ENCODE results near the gene ZNF367. TPM values are rescaled to one million over a fixed set of nuclear protein-coding genes. Genes with fewer than 3 reads are reported as not detected.

ZNF367 gene
- total RNA-seq, 4 donors from 2014 or later: 0.15 to 5.1 (median 1.7) TPM

DNA sequence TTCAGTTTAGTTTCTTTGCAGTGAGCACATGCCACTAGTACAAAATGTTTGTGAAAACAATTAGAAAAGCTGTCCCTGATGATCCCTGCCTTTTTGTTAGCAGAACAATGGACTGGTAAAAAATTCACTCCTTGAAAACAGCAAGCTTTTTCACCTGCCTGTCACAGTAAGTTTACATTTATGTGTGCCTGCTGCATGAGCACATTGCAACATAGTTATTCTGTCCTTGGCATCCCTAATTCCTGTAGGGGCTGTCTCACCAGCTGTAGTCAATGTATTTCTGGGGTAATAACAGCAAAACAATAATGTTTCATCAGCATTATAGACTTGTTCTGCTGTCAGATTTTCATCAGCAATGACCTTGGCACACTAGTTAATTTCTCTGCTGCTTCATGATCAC is 11.6 kb upstream of the ZNF367 start:
- H3K27me3 ChIP-seq: no peaks in the 10 kb centered on the region
- in situ Hi-C loops (cut with MboI; ENCODE audit: low sequenced_read_pairs in 4 of 4) (loop anchor here in 1 of 4 donors (25.0 kb wide), 1 partner anchor 433 kb away; the partner anchor contains the start of gene ZNF782), intact Hi-C loops (cut with DNase I; ENCODE audit: low total_unique reads) (no loop called here)
- no peaks in the 10 kb centered on the region for H3K36me3 ChIP-seq
- no peak overlapping the region for H3K27ac ChIP-seq
- ATAC-seq: no peak
- H3K4me3 ChIP-seq: no peak overlapping the region
- TF ChIP-seq, protein P1, sequence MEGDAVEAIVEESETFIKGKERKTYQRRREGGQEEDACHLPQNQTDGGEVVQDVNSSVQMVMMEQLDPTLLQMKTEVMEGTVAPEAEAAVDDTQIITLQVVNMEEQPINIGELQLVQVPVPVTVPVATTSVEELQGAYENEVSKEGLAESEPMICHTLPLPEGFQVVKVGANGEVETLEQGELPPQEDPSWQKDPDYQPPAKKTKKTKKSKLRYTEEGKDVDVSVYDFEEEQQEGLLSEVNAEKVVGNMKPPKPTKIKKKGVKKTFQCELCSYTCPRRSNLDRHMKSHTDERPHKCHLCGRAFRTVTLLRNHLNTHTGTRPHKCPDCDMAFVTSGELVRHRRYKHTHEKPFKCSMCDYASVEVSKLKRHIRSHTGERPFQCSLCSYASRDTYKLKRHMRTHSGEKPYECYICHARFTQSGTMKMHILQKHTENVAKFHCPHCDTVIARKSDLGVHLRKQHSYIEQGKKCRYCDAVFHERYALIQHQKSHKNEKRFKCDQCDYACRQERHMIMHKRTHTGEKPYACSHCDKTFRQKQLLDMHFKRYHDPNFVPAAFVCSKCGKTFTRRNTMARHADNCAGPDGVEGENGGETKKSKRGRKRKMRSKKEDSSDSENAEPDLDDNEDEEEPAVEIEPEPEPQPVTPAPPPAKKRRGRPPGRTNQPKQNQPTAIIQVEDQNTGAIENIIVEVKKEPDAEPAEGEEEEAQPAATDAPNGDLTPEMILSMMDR (IDR thresholded peaks at IDR 0.05 in 4 of 5, conservative IDR thresholded peaks at IDR 0.05 in 1 of 5): no peak
- DNase-seq: no peak
- H3K4me1 ChIP-seq: no peaks in the 10 kb centered on the region
- no peaks in the 10 kb centered on the region for H3K9me3 ChIP-seq

DNA sequence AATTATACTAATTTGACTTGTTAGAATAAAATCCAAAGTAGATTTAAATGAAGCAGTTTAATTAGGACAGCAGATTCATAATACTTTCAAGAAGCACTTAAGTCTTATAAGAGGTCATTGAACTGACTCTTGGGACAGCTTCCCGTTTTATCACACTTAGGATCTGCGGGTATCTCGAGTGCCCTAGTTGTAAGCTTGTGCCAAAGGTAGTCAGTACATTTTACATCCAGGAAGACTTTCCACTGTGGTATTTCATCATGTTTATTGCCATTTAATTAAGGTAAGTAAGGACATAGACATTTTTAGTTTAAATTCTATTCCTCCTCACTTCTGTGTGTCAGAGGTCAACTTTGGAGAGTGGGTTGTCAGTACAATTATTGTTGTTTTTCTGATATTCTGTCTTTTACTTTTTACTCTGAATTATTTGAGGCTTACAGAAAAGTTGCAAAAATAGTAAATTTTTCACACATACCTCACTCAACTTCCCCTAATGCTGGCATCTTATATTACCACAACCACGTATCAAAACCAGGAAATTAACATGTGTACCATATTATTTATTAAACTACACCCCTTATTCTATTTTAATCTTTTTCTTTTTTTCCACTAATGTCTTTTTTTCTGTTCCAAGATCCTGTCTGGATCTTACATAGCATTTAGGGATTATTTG is 7.5 kb upstream of the ZNF367 start:
- ATAC-seq (no peak), DNase-seq (no peak)
- Histone ChIP-seq H3K27me3 (no peaks in the 10 kb centered on the region), H3K36me3 (no peaks in the 10 kb centered on the region), H3K9me3 (no peaks in the 10 kb centered on the region), H3K4me1 (peaks cover under 1 to 5% of the 10 kb centered on the region in 2 donors), H3K4me3 (no peak overlapping the region), H3K27ac (no peak overlapping the region)
- intact Hi-C loops (cut with DNase I; ENCODE audit: low total_unique reads): no loop called here
- in situ Hi-C loops (cut with MboI; ENCODE audit: low sequenced_read_pairs in 4 of 4): loop anchor here in 1 of 4 donors (25.0 kb wide), 1 partner anchor 437 kb away; the partner anchor contains the start of gene ZNF782
- no peak for TF ChIP-seq POLR2A (IDR thresholded peaks at IDR 0.05)
- TF ChIP-seq, protein P1 (IDR thresholded peaks at IDR 0.05 in 4 of 5, conservative IDR thresholded peaks at IDR 0.05 in 1 of 5): no peak

DNA sequence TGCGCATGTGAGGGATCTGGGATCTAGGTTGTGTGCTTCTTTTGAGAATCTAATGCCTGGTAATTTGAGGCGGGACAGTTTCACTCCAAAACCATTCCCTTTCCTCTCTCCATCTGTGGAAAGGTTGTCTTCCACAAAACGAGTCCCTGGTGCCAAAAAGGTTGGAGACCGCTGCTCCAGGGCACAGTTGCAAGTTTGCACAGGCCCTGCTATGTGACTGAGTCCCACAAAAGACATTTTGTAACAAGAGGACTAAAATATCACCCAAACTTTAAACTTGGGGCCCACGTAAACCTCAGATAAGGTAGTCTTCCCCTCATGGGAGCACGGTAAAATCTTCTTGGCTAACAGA is 5.8 kb upstream of the ZNF367 start:
- H3K4me1 ChIP-seq: peaks cover 14 to 19% of the 10 kb centered on the region in 2 donors
- no peak overlapping the region for H3K27ac ChIP-seq
- TF ChIP-seq POLR2A (IDR thresholded peaks at IDR 0.05): no peak
- TF ChIP-seq, protein P1 (IDR thresholded peaks at IDR 0.05 in 4 of 5, conservative IDR thresholded peaks at IDR 0.05 in 1 of 5): no peak
- no peaks in the 10 kb centered on the region for H3K9me3 ChIP-seq
- intact Hi-C loops (cut with DNase I; ENCODE audit: low total_unique reads) (no loop called here), in situ Hi-C loops (cut with MboI; ENCODE audit: low sequenced_read_pairs in 4 of 4) (no loop called here)
- DNase-seq: no peak
- H3K36me3 ChIP-seq: no peaks in the 10 kb centered on the region
- no peak for ATAC-seq
- H3K4me3 ChIP-seq: no peak overlapping the region
- no peaks in the 10 kb centered on the region for H3K27me3 ChIP-seq

DNA sequence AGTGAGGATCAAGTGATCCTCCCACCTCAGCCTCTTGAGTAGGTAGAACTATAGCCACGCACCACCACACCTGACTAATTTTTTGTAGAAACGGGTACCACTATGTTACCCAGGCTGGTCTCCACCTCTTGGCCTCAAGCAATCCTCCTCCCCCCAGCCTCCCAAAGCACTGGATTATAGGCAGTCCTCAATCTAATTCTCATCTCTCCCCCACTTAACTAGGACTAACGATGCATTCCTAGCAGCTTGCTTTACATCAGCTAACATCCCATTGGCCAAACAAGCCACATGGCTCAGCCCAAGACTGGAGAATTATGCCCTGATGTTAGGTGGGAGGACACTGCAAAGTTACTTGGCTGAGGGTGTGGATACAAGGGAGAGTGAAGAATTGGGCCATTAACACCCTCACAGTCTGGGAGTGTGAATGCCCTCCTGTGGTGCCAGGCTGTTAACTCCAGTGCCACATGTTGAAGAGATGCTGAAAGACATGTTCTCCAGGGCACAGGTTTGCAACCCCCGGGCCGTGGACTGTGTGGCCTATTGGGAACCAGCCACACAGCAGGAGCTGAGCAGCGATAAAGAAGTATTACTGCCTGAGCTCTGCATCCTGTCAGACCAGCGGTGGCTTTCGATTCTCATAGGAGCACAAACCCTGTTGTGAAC is 5.3 kb upstream of the ZNF367 start:
- ATAC-seq: no peak
- H3K27ac ChIP-seq: no peak overlapping the region

More for the DNA sequence above, 5.3 kb upstream of the ZNF367 start:
- Histone ChIP-seq H3K4me3 (no peak overlapping the region), H3K27me3 (no peaks in the 10 kb centered on the region), H3K36me3 (no peaks in the 10 kb centered on the region), H3K4me1 (peaks cover 14 to 19% of the 10 kb centered on the region in 2 donors), H3K9me3 (no peaks in the 10 kb centered on the region)
- intact Hi-C loops (cut with DNase I; ENCODE audit: low total_unique reads): no loop called here
- in situ Hi-C loops (cut with MboI; ENCODE audit: low sequenced_read_pairs in 4 of 4): no loop called here
- TF ChIP-seq, protein P1 (IDR thresholded peaks at IDR 0.05 in 4 of 5, conservative IDR thresholded peaks at IDR 0.05 in 1 of 5): no peak
- no peak for TF ChIP-seq POLR2A (IDR thresholded peaks at IDR 0.05)
- DNase-seq: no peak

Data from gastrocnemius medialis (tissue), 4 donors.